NCI-H446 (cell line): ENCODE results near the gene ARFGAP1.
"Not testable (repeated sequence)": the region's sequence is repeated elsewhere in the genome, so short reads cannot be mapped to it uniquely, and the experiment has no call there.

ENCODE experiments used
- DNase-seq, 2 experiments: peaks; one replicate each; lab custom pipeline; 2025; lab: John Stamatoyannopoulos, UW

The ARFGAP1 gene

GRCh38 chr20:63332488-63333240 is 60.1 kb downstream of the ARFGAP1 start:
- no peak for DNase-seq

- no peak for DNase-seq
These were observed 60.7 kb downstream of the ARFGAP1 start for GRCh38 chr20:63333241-63333836.

- no peak for DNase-seq
These were observed 61.7 kb downstream of the ARFGAP1 start for GRCh38 chr20:63334356-63334755.

GRCh38 chr20:63335060-63335459 is 62.4 kb downstream of the ARFGAP1 start:
- DNase-seq, result not testable (repeated sequence)

GRCh38 chr20:63335711-63336110 is 63.1 kb downstream of the ARFGAP1 start:
- no peak for DNase-seq

GRCh38 chr20:63336232-63336752 is 63.7 kb downstream of the ARFGAP1 start:
- no peak for DNase-seq

GRCh38 chr20:63337786-63338420 is 65.3 kb downstream of the ARFGAP1 start:
- DNase-seq, result no peak
